Inflammatory macrophage treated with lipopolysaccharide for 1 hour (primary cell): ENCODE results near the gene NFE2L2.
"Not testable (repeated sequence)": the region's sequence is repeated elsewhere in the genome, so short reads cannot be mapped to it uniquely, and the experiment has no call there.

Experiments
- DNase-seq, 2 donors: peaks; one replicate each; pipeline ENCODE4 v3.0.0-alpha.2; 2020 to 2022

The NFE2L2 gene

GRCh38 chr2:177256026-177256425, 8.5 kb downstream of the NFE2L2 start:
- no peak for DNase-seq

GRCh38 chr2:177255227-177255601, 9.3 kb downstream of the NFE2L2 start:
- DNase-seq, result no peak

GRCh38 chr2:177254433-177255226, 9.9 kb downstream of the NFE2L2 start:
- DNase-seq, result peak in 1 of 2 donors; percentile 23

GRCh38 chr2:177253704-177254103, 10.8 kb downstream of the NFE2L2 start:
- no peak for DNase-seq

- DNase-seq, result no peak
Observed at GRCh38 chr2:177252808-177253531, 11.6 kb downstream of the NFE2L2 start.

- no peak for DNase-seq
Observed at GRCh38 chr2:177251165-177251542, 13.4 kb downstream of the NFE2L2 start.

GRCh38 chr2:177250461-177250860, 14.1 kb downstream of the NFE2L2 start:
- no peak for DNase-seq

GRCh38 chr2:177249038-177249437, 15.5 kb downstream of the NFE2L2 start:
- no peak for DNase-seq

GRCh38 chr2:177247693-177248262, 16.7 kb downstream of the NFE2L2 start:
- no peak for DNase-seq

- DNase-seq, result not testable (repeated sequence)
Observed at GRCh38 chr2:177246523-177247030, 17.9 kb downstream of the NFE2L2 start.

GRCh38 chr2:177246000-177246399, 18.5 kb downstream of the NFE2L2 start:
- no peak for DNase-seq

GRCh38 chr2:177245010-177245422, 19.5 kb downstream of the NFE2L2 start:
- DNase-seq, result peak; percentile 55 to 60

- DNase-seq, result no peak
Observed at GRCh38 chr2:177244244-177244771, 20.2 kb downstream of the NFE2L2 start.

- no peak for DNase-seq
Observed at GRCh38 chr2:177243476-177243875, 21.1 kb downstream of the NFE2L2 start.

GRCh38 chr2:177243073-177243472, 21.5 kb downstream of the NFE2L2 start:
- DNase-seq, result no peak

- peak; percentile 49 to 50 for DNase-seq
Observed at GRCh38 chr2:177242121-177242987, 22.2 kb downstream of the NFE2L2 start.

GRCh38 chr2:177241711-177242120, 22.8 kb downstream of the NFE2L2 start:
- DNase-seq, result peak in 1 of 2 donors; percentile 27

GRCh38 chr2:177239932-177240630, 24.4 kb downstream of the NFE2L2 start:
- peak; percentile 91 to 97 for DNase-seq

- no peak for DNase-seq
Observed at GRCh38 chr2:177239053-177239452, 25.5 kb downstream of the NFE2L2 start.

GRCh38 chr2:177237932-177238331, 26.6 kb downstream of the NFE2L2 start:
- DNase-seq, result no peak

- DNase-seq, result no peak
Observed at GRCh38 chr2:177235855-177236437, 28.6 kb downstream of the NFE2L2 start.
